ENCODE measurements around the gene CPA5. TPM values are rescaled to one million over a fixed set of nuclear protein-coding genes. Genes with fewer than 3 reads are reported as not detected.
A peak's percentile ranks its signal among the peaks of the same experiment; 100 is the strongest.

CPA5 gene
- total RNA-seq, 2 donors from 2014 or later: not detected

- Histone ChIP-seq H3K27ac (peak overlapping the region in 1 of 2 donors; percentile 57), H3K4me1 (no peaks in the 10 kb centered on the region), H3K9me3 (no peaks in the 10 kb centered on the region), H3K4me3 (no peak overlapping the region), H3K27me3 (no peaks in the 10 kb centered on the region), H3K36me3 (no peaks in the 10 kb centered on the region)
- DNase-seq (ENCODE audit: low spot score): peak; percentile 61
- TF ChIP-seq, protein P1, sequence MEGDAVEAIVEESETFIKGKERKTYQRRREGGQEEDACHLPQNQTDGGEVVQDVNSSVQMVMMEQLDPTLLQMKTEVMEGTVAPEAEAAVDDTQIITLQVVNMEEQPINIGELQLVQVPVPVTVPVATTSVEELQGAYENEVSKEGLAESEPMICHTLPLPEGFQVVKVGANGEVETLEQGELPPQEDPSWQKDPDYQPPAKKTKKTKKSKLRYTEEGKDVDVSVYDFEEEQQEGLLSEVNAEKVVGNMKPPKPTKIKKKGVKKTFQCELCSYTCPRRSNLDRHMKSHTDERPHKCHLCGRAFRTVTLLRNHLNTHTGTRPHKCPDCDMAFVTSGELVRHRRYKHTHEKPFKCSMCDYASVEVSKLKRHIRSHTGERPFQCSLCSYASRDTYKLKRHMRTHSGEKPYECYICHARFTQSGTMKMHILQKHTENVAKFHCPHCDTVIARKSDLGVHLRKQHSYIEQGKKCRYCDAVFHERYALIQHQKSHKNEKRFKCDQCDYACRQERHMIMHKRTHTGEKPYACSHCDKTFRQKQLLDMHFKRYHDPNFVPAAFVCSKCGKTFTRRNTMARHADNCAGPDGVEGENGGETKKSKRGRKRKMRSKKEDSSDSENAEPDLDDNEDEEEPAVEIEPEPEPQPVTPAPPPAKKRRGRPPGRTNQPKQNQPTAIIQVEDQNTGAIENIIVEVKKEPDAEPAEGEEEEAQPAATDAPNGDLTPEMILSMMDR (IDR thresholded peaks at IDR 0.05): no peak
These were observed 48.5 kb downstream of the CPA5 start for GRCh38 chr7:130393101-130393561.

DNA sequence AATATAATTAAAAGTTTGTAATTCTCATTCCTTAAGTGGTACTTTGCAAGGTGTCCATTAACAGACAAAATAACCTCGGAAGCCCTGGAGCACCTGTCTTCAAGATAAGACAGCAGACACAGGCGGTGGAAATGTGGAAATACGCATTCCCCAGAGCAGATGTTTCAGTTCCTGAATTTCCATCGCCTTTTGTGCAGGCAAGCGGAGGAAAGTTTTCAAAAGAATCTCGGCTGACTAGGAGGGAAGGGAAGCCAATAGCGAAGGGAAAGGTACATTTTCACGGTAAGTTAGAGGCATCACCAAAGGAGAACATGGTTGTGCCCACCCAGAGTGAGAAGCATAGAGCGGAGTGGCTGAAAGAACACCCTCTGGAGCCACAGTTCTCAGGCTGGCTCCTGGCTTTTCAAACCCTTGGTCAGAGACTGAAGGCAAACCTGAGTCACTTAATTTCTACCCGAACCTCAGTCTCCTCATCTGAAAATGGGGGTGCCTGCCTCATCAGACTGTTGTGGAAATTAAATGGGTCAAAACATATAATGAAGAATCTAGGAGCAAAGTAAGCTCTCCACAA lies 49.3 kb downstream of the CPA5 start:
- Histone ChIP-seq H3K27ac (no peak overlapping the region), H3K27me3 (no peaks in the 10 kb centered on the region), H3K4me3 (no peak overlapping the region), H3K9me3 (no peaks in the 10 kb centered on the region), H3K36me3 (no peaks in the 10 kb centered on the region), H3K4me1 (no peaks in the 10 kb centered on the region)
- TF ChIP-seq, protein P1 (IDR thresholded peaks at IDR 0.05): no peak
- peak; percentile 28 for DNase-seq (ENCODE audit: low spot score)

- no peaks in the 10 kb centered on the region for H3K4me1 ChIP-seq
- TF ChIP-seq, protein P1 (IDR thresholded peaks at IDR 0.05): no peak
These were observed 50.0 kb downstream of the CPA5 start for GRCh38 chr7:130394421-130395195.

GRCh38 chr7:130395421-130395820 lies 50.8 kb downstream of the CPA5 start:
- Histone ChIP-seq H3K36me3 (no peaks in the 10 kb centered on the region), H3K27ac (no peak overlapping the region), H3K27me3 (no peaks in the 10 kb centered on the region), H3K4me3 (no peak overlapping the region), H3K4me1 (no peaks in the 10 kb centered on the region), H3K9me3 (no peaks in the 10 kb centered on the region)
- TF ChIP-seq, protein P1 (IDR thresholded peaks at IDR 0.05): no peak
- DNase-seq (ENCODE audit: low spot score): no peak

More at GRCh38 chr7:130394421-130395195, 50.0 kb downstream of the CPA5 start:
- Histone ChIP-seq H3K4me3 (no peak overlapping the region), H3K9me3 (no peaks in the 10 kb centered on the region), H3K27me3 (no peaks in the 10 kb centered on the region), H3K36me3 (no peaks in the 10 kb centered on the region), H3K27ac (no peak overlapping the region)
- DNase-seq (ENCODE audit: low spot score): peak; percentile 44

- Histone ChIP-seq H3K4me1 (no peaks in the 10 kb centered on the region), H3K36me3 (no peaks in the 10 kb centered on the region), H3K27me3 (no peaks in the 10 kb centered on the region), H3K27ac (no peak overlapping the region), H3K4me3 (no peak overlapping the region), H3K9me3 (no peaks in the 10 kb centered on the region)
- TF ChIP-seq, protein P1 (IDR thresholded peaks at IDR 0.05): no peak
- DNase-seq (ENCODE audit: low spot score): peak; percentile 40
These were observed 51.5 kb downstream of the CPA5 start for GRCh38 chr7:130396109-130396508.
